ENCODE data around the gene JUP. TPM values are rescaled to one million over a fixed set of nuclear protein-coding genes. Genes with fewer than 3 reads are reported as not detected.

JUP gene
- total and polyA plus RNA-seq, 2 of the 4 experiments (the other 2 are of a cell fraction), result 12.9 to 27.3 TPM

GRCh38 chr17:41740506-41740905, 46.0 kb downstream of the JUP start:
- no TSS peak for BruUV-seq (replicated peaks)
- H3K23ac ChIP-seq (ENCODE audit: low read depth, low read length), result no peak overlapping the region
- 100% methylated on average over 1 of the region's 5 CpGs; no CpG with 5 or more reads in 1 of the 2 experiments for WGBS, 2 experiments (ENCODE audit: extremely low coverage in 2 of 2, insufficient read length in 1 of 2)

More at GRCh38 chr17:41740506-41740905, 46.0 kb downstream of the JUP start:
- Histone ChIP-seq H3K4me1 (ENCODE audit: control insufficient read depth, insufficient read depth, low read length) (peaks cover 5% of the 10 kb centered on the region; the same call in 1 of the 2 replicates), H3K9ac (ENCODE audit: low read depth, low read length) (no peak overlapping the region), H3K14ac (replicated peaks; ENCODE audit: low read depth, low read length) (no peak overlapping the region), H3K36me3 (ENCODE audit: control insufficient read depth, insufficient read depth, low read length) (no peaks in the 10 kb centered on the region), H4K5ac (ENCODE audit: low read depth, low read length) (no peak overlapping the region), H3K79me1 (ENCODE audit: low read depth in 1 of 2, low read length in 2 of 2) (no peaks in the 10 kb centered on the region), H3K18ac (ENCODE audit: low read depth, low read length) (no peak overlapping the region), H3K27ac (ENCODE audit: insufficient read depth, low read length) (no peak overlapping the region), H2BK5ac (ENCODE audit: low read depth, low read length, poor library complexity, severe bottlenecking) (no peak overlapping the region), H2AK5ac (ENCODE audit: low read depth, low read length) (peak overlapping the region; percentile 20; the same call in 1 of the 2 replicates), H3K9me3 (ENCODE audit: control insufficient read depth, insufficient read depth, low read length) (no peaks in the 10 kb centered on the region), H4K91ac (ENCODE audit: insufficient read depth, low read depth, low read length) (no peak overlapping the region), H3K4me2 (ENCODE audit: low read depth, low read length) (no peak overlapping the region), H2BK120ac (ENCODE audit: low read depth, low read length) (no peak overlapping the region), H2AK9ac (replicated peaks; ENCODE audit: low read depth, low read length, poor library complexity) (no peak overlapping the region), H4K20me1 (ENCODE audit: insufficient read depth, low read length) (no peaks in the 10 kb centered on the region), H3K56ac (ENCODE audit: extremely low read depth, insufficient read depth, low read length) (no peak overlapping the region), H4K8ac (ENCODE audit: low read depth in 2 of 2, low read length in 2 of 2) (no peak overlapping the region), H2BK15ac (ENCODE audit: low read depth, low read length) (no peak overlapping the region), H3K27me3 (ENCODE audit: control insufficient read depth, insufficient read depth, low read length) (peaks cover 17% of the 10 kb centered on the region), H2BK20ac (ENCODE audit: low read depth, low read length) (no peak overlapping the region), H2AFZ (replicated peaks; ENCODE audit: low read length, poor library complexity) (no peak overlapping the region), H3K4ac (ENCODE audit: low read depth, low read length) (no peak overlapping the region), H3K4me3 (ENCODE audit: insufficient read depth, low read depth, low read length) (no peak overlapping the region), H3K9me1 (ENCODE audit: insufficient read depth, low read length) (no peaks in the 10 kb centered on the region)
- dilution Hi-C loops (cut with HindIII; ENCODE audit: low sequenced_read_pairs, unreplicated experiment) (no loop called here), intact Hi-C loops (cut with micrococcal nuclease) (no loop called here), in situ Hi-C loops (cut with MboI; ENCODE audit: low sequenced_read_pairs) (no loop called here)
- TF ChIP-seq CEBPB (IDR thresholded peaks at IDR 0.05; ENCODE audit: low read depth, low read length), result no peak
- no peak for TF ChIP-seq MAFK (IDR thresholded peaks at IDR 0.05; ENCODE audit: low read depth, low read length)
- no peak for TF ChIP-seq RCOR1 (IDR thresholded peaks at IDR 0.05; ENCODE audit: insufficient replicate concordance, low read length)
- no peak for TF ChIP-seq MAZ (IDR thresholded peaks at IDR 0.05; ENCODE audit: borderline replicate concordance, low read depth, low read length)
- TF ChIP-seq FOS (IDR thresholded peaks at IDR 0.05; ENCODE audit: low read depth, low read length), result no peak
- TF ChIP-seq RAD21 (IDR thresholded peaks at IDR 0.05; ENCODE audit: low read length), result no peak
- no peak for TF ChIP-seq RFX5 (IDR thresholded peaks at IDR 0.05; ENCODE audit: low read depth, low read length)
- no peak for TF ChIP-seq CHD1 (IDR thresholded peaks at IDR 0.05; ENCODE audit: low read depth, low read length)
- no peak for TF ChIP-seq SMC3 (IDR thresholded peaks at IDR 0.05; ENCODE audit: low read depth, low read length)
- no peak for TF ChIP-seq MXI1 (IDR thresholded peaks at IDR 0.05; ENCODE audit: borderline replicate concordance, low read depth, low read length)
- TF ChIP-seq NFE2L2 (IDR thresholded peaks at IDR 0.05; ENCODE audit: low read depth, low read length), result no peak
- no peak for ATAC-seq (ENCODE audit: low read depth)
- POLR2A ChIA-PET (ENCODE audit: unreplicated experiment), result interaction anchor here (0.6 kb wide), 1 partner anchor 190 kb away, joined by 4 read pairs; the partner anchor contains the start of gene ODAD4
- no peak for DNase-seq
- CTCF ChIA-PET, result no interaction called here
